IMR-90 (cell line): ENCODE results near the gene RHBDD1. TPM values are rescaled to one million over a fixed set of nuclear protein-coding genes. Genes with fewer than 3 reads are reported as not detected.

Source experiments
- ATAC-seq: fragments of 200-7000 bp; cut with Tn5 transposase; 2 replicates; pipeline ENCODE4 v1.9.1; 2020; ENCODE audit warnings: low read depth, mild to moderate bottlenecking, moderate library complexity
- BruUV-seq: library from RNA; stranded (reverse); fragments of 400-500 nt; replicated peaks from 2 replicates; lab custom pipeline; 2021; lab: Mats Ljungman, UMichigan
- CTCF ChIA-PET: fragments of 300-600 bp; formaldehyde crosslinking; extraction: SDS; loops from one replicate; lab custom pipeline; 2021; ENCODE audit warnings: antibody characterized with exemption; lab: Yijun Ruan, JAX
- POLR2A ChIA-PET: fragments of 300-600 bp; sonication (Branson Sonifier 250); formaldehyde crosslinking; loops from one replicate; lab custom pipeline; 2022; ENCODE audit warnings: antibody characterized with exemption; ENCODE audit not compliant: unreplicated experiment; lab: Charles Lee
- DNase-seq: peaks from one replicate; pipeline ENCODE4 v3.0.0; 2013
- H2AFZ ChIP-seq: replicated peaks from 2 replicates; pipeline ENCODE3; 2013; ENCODE audit warnings: low read length, mild to moderate bottlenecking; ENCODE audit not compliant: poor library complexity
- H2AK5ac ChIP-seq: 2 replicates; pipeline ENCODE4 v1.6.1; 2013; ENCODE audit warnings: low read depth, low read length, inconsistent platforms
- H2AK9ac ChIP-seq: replicated peaks from 2 replicates; pipeline ENCODE3; 2013; ENCODE audit warnings: mild to moderate bottlenecking, low read depth, low read length, moderate library complexity; ENCODE audit not compliant: poor library complexity
- H2BK120ac ChIP-seq: 2 replicates; pipeline ENCODE4 v1.6.1; 2013; ENCODE audit warnings: low read depth, low read length, inconsistent platforms
- H2BK15ac ChIP-seq: 3 replicates; pipeline ENCODE4 v1.6.1; 2013; ENCODE audit warnings: low read depth, low read length, inconsistent platforms
- H2BK20ac ChIP-seq: 2 replicates; pipeline ENCODE4 v1.6.1; 2013; ENCODE audit warnings: low read depth, mild to moderate bottlenecking, inconsistent platforms, low read length, moderate library complexity
- H2BK5ac ChIP-seq: 2 replicates; pipeline ENCODE4 v1.6.1; 2013; ENCODE audit warnings: mild to moderate bottlenecking, low read depth, low read length, inconsistent platforms; ENCODE audit not compliant: poor library complexity, severe bottlenecking
- H3K14ac ChIP-seq: replicated peaks from 2 replicates; pipeline ENCODE4 v1.6.1; 2013; ENCODE audit warnings: low read depth, low read length, inconsistent platforms
- H3K18ac ChIP-seq: 2 replicates; pipeline ENCODE4 v1.6.1; 2013; ENCODE audit warnings: low read depth, low read length, control low read depth
- H3K23ac ChIP-seq: 2 replicates; pipeline ENCODE4 v1.6.1; 2013; ENCODE audit warnings: low read depth, low read length, inconsistent platforms
- H3K27ac ChIP-seq: 2 replicates; pipeline ENCODE4 v1.5.1; 2013; ENCODE audit warnings: mild to moderate bottlenecking, control low read depth, low read length; ENCODE audit not compliant: insufficient read depth
- H3K27me3 ChIP-seq: 2 replicates; pipeline ENCODE4 v1.6.1; 2013; ENCODE audit warnings: low read length; ENCODE audit not compliant: control insufficient read depth, insufficient read depth
- H3K36me3 ChIP-seq: 2 replicates; pipeline ENCODE4 v1.6.1; 2013; ENCODE audit warnings: low read length, mixed read lengths; ENCODE audit not compliant: control insufficient read depth, insufficient read depth
- H3K4ac ChIP-seq: 2 replicates; pipeline ENCODE4 v1.6.1; 2013; ENCODE audit warnings: low read depth, low read length, inconsistent platforms
- H3K4me1 ChIP-seq: 2 replicates; pipeline ENCODE4 v1.6.1; 2013; ENCODE audit warnings: low read length, mixed read lengths; ENCODE audit not compliant: control insufficient read depth, insufficient read depth
- H3K4me2 ChIP-seq: 2 replicates; pipeline ENCODE4 v1.6.1; 2013; ENCODE audit warnings: low read depth, mild to moderate bottlenecking, control low read depth, low read length, moderate library complexity
- H3K4me3 ChIP-seq: 2 replicates; pipeline ENCODE4 v1.5.1; 2013; ENCODE audit warnings: low read depth, mild to moderate bottlenecking, control low read depth, low read length, moderate library complexity; ENCODE audit not compliant: insufficient read depth
- H3K56ac ChIP-seq: 2 replicates; pipeline ENCODE4 v1.6.1; 2013; ENCODE audit warnings: low read length, inconsistent platforms; ENCODE audit not compliant: insufficient read depth; ENCODE audit errors: extremely low read depth
- H3K79me1 ChIP-seq, 2 experiments: 2 replicates each; pipeline ENCODE4 v1.6.1; 2013; ENCODE audit warnings: low read length in 2 of 2, inconsistent platforms in 1 of 2, low read depth in 1 of 2
- H3K9ac ChIP-seq: 2 replicates; pipeline ENCODE4 v1.6.1; 2013; ENCODE audit warnings: low read depth, low read length, control low read depth
- H3K9me1 ChIP-seq: 2 replicates; pipeline ENCODE4 v1.6.1; 2013; ENCODE audit warnings: low read length, inconsistent platforms; ENCODE audit not compliant: insufficient read depth
- H3K9me3 ChIP-seq: 2 replicates; pipeline ENCODE4 v1.6.1; 2013; ENCODE audit warnings: low read length; ENCODE audit not compliant: control insufficient read depth, insufficient read depth
- H4K20me1 ChIP-seq: 2 replicates; pipeline ENCODE4 v1.6.1; 2013; ENCODE audit warnings: low read length, inconsistent platforms; ENCODE audit not compliant: insufficient read depth
- H4K5ac ChIP-seq: 2 replicates; pipeline ENCODE4 v1.6.1; 2013; ENCODE audit warnings: mild to moderate bottlenecking, low read depth, low read length, control low read depth
- H4K8ac ChIP-seq, 2 experiments: 2 replicates each; pipeline ENCODE4 v1.6.1; 2013; ENCODE audit warnings: low read depth in 2 of 2, low read length in 2 of 2, control low read depth in 1 of 2, inconsistent platforms in 1 of 2
- H4K91ac ChIP-seq: 2 replicates; pipeline ENCODE4 v1.6.1; 2013; ENCODE audit warnings: low read depth, low read length, inconsistent platforms; ENCODE audit not compliant: insufficient read depth
- BHLHE40 ChIP-seq: fragments of 150-350 bp; IDR thresholded peaks from 2 replicates; pipeline ENCODE4 v1.6.1; 2016; ENCODE audit warnings: mild to moderate bottlenecking, low read depth, low read length
- CEBPB ChIP-seq: IDR thresholded peaks from 2 replicates; pipeline ENCODE4 v1.6.1; 2012; ENCODE audit warnings: low read depth, low read length, improper control_type of control experiment
- CHD1 ChIP-seq: IDR thresholded peaks from 2 replicates; pipeline ENCODE4 v1.6.1; 2012; ENCODE audit warnings: low read depth, low read length, improper control_type of control experiment
- CTCF ChIP-seq: conservative IDR thresholded peaks from 2 replicates; pipeline ENCODE4 v1.5.1; 2012; ENCODE audit warnings: mild to moderate bottlenecking, low read depth, low read length, improper control_type of control experiment
- ELK1 ChIP-seq: fragments of 150-350 bp; IDR thresholded peaks from 2 replicates; pipeline ENCODE4 v1.6.1; 2016; ENCODE audit warnings: low read depth, mild to moderate bottlenecking, low read length, moderate library complexity, borderline replicate concordance
- FOS ChIP-seq: fragments of 150-350 bp; IDR thresholded peaks from 2 replicates; pipeline ENCODE4 v1.6.1; 2016; ENCODE audit warnings: low read depth, low read length
- MAFK ChIP-seq: IDR thresholded peaks from 2 replicates; pipeline ENCODE4 v1.6.1; 2012; ENCODE audit warnings: low read depth, low read length, improper control_type of control experiment
- MAZ ChIP-seq: IDR thresholded peaks from 2 replicates; pipeline ENCODE4 v1.6.1; 2012; ENCODE audit warnings: low read depth, mild to moderate bottlenecking, low read length, improper control_type of control experiment, moderate library complexity, borderline replicate concordance
- MXI1 ChIP-seq: IDR thresholded peaks from 2 replicates; pipeline ENCODE4 v1.6.1; 2012; ENCODE audit warnings: low read depth, mild to moderate bottlenecking, low read length, moderate library complexity, borderline replicate concordance
- NFE2L2 ChIP-seq: fragments of 150-350 bp; IDR thresholded peaks from 2 replicates; pipeline ENCODE4 v1.6.1; 2016; ENCODE audit warnings: low read depth, mild to moderate bottlenecking, low read length
- POLR2A ChIP-seq: IDR thresholded peaks from 2 replicates; pipeline ENCODE4 v1.6.1; 2012; ENCODE audit warnings: mild to moderate bottlenecking, low read depth, low read length
- RAD21 ChIP-seq: IDR thresholded peaks from 2 replicates; pipeline ENCODE4 v1.6.1; 2012; ENCODE audit warnings: low read length, improper control_type of control experiment
- RCOR1 ChIP-seq: IDR thresholded peaks from 2 replicates; pipeline ENCODE4 v1.6.1; 2012; ENCODE audit warnings: mild to moderate bottlenecking, low read length, improper control_type of control experiment; ENCODE audit not compliant: insufficient replicate concordance
- RFX5 ChIP-seq: IDR thresholded peaks from 2 replicates; pipeline ENCODE4 v1.8.0; 2012; ENCODE audit warnings: low read depth, mild to moderate bottlenecking, low read length, moderate library complexity
- SMC3 ChIP-seq: fragments of 150-350 bp; IDR thresholded peaks from 2 replicates; pipeline ENCODE4 v1.6.1; 2016; ENCODE audit warnings: low read depth, mild to moderate bottlenecking, antibody characterized with exemption, low read length, moderate library complexity
- USF2 ChIP-seq: fragments of 150-350 bp; IDR thresholded peaks from 2 replicates; pipeline ENCODE4 v1.6.1; 2017; ENCODE audit warnings: mild to moderate bottlenecking, antibody characterized with exemption, low read length, low read depth
- WGBS, 2 experiments: methylation state at CpG; one replicate each; pipeline versions ENCODE4 v1.1.5 to v1.1.7; 2013; ENCODE audit warnings: missing lambda C conversion rate in 2 of 2; ENCODE audit not compliant: insufficient read length in 1 of 2; ENCODE audit errors: extremely low coverage in 2 of 2; 5-methylcytosine and 5-hydroxymethylcytosine counted together
- dilution Hi-C: fragments of 300-500 bp; cut with HindIII; formaldehyde crosslinking; loops from one replicate; pipeline ENCODE4 v1.14.3; 2018; ENCODE audit warnings: low sequenced_read_pairs; ENCODE audit not compliant: unreplicated experiment
- in situ Hi-C: fragments of 300-500 bp; cut with MboI; formaldehyde crosslinking; loops from 3 replicates; pipeline ENCODE4 v1.14.3; 2019; ENCODE audit warnings: low sequenced_read_pairs, inconsistent platforms, mixed read lengths
- intact Hi-C: fragments of 100-400 bp; cut with micrococcal nuclease; formaldehyde crosslinking; loops from 2 replicates; pipeline ENCODE4 v1.10.0; 2022
- polyA plus RNA-seq, 3 experiments: library from polyadenylated mRNA; depleted of rRNA; stranded (reverse); fragments of >200 nt; gene quantifications; 2 replicates each; pipeline ENCODE4 v1.2.3, GENCODE V29; 2012; ENCODE audit warnings: low replicate concordance in 1 of 3
- total RNA-seq: library from RNA; depleted of rRNA; stranded (reverse); fragments of >200 nt; gene quantifications from 2 replicates; pipeline ENCODE4 v1.2.3, GENCODE V29; 2012

RHBDD1 gene
- total and polyA plus RNA-seq, 2 of the 4 experiments (the other 2 are of a cell fraction): 9.7 to 14.0 TPM

- H3K4me3 ChIP-seq: no peak overlapping the region
- no peak overlapping the region for H3K27ac ChIP-seq
- BruUV-seq: no TSS peak
- WGBS, 2 experiments: no CpG with 5 or more reads among the region's 3 CpGs
- no peaks in the 10 kb centered on the region for H3K9me1 ChIP-seq
- no peak overlapping the region for H2BK120ac ChIP-seq
- H4K91ac ChIP-seq: no peak overlapping the region
- H4K5ac ChIP-seq: no peak overlapping the region
- no peaks in the 10 kb centered on the region for H3K4me1 ChIP-seq
- H2BK5ac ChIP-seq: no peak overlapping the region
- CTCF ChIA-PET: no interaction called here
- no peak overlapping the region for H3K14ac ChIP-seq
- no peak overlapping the region for H3K56ac ChIP-seq
- no peak for DNase-seq
- H3K23ac ChIP-seq: no peak overlapping the region
- H3K27me3 ChIP-seq: peaks cover 4% of the 10 kb centered on the region
- no peak for ATAC-seq
- no peaks in the 10 kb centered on the region for H3K36me3 ChIP-seq
- no peak overlapping the region for H3K9ac ChIP-seq
- no peak overlapping the region for H3K18ac ChIP-seq
- H3K4ac ChIP-seq: no peak overlapping the region
- H2BK15ac ChIP-seq: no peak overlapping the region
- H3K4me2 ChIP-seq: no peak overlapping the region
- in situ Hi-C loops: no loop called here
- H3K79me1 ChIP-seq: no peaks in the 10 kb centered on the region
- dilution Hi-C loops: no loop called here
- H3K9me3 ChIP-seq: no peaks in the 10 kb centered on the region
- no peak overlapping the region for H2AK9ac ChIP-seq
- no peak overlapping the region for H2AFZ ChIP-seq
- POLR2A ChIA-PET: no interaction called here
- no peak overlapping the region for H4K8ac ChIP-seq
- H4K20me1 ChIP-seq: no peaks in the 10 kb centered on the region
- H2AK5ac ChIP-seq: no peak overlapping the region
- TF ChIP-seq RFX5: no peak
- no peak for TF ChIP-seq ELK1
- no peak for TF ChIP-seq MAZ
- no peak for TF ChIP-seq BHLHE40
- TF ChIP-seq SMC3: no peak
- TF ChIP-seq NFE2L2: no peak
- TF ChIP-seq CEBPB: no peak
- no peak for TF ChIP-seq RAD21
- no peak for TF ChIP-seq CHD1
- no peak for TF ChIP-seq USF2
- TF ChIP-seq MAFK: no peak
- TF ChIP-seq POLR2A: no peak
- TF ChIP-seq FOS: no peak
- TF ChIP-seq CTCF: no peak
- no peak for TF ChIP-seq MXI1
- no peak for TF ChIP-seq RCOR1
- intact Hi-C loops: loop anchor here (5.0 kb wide), 1 partner anchor 201 kb away; no protein-coding TSS in a partner anchor
- no peak overlapping the region for H2BK20ac ChIP-seq
Measured at GRCh38 chr2:227036527-227036926, 200.7 kb downstream of the RHBDD1 start.
